GM18870 (cell line): ENCODE data around the gene SAG.

ENCODE experiments used
- ATAC-seq: cut with Tn5 transposase; IDR thresholded peaks from one replicate; pipeline ENCODE4 v1.9.1; 2021; ENCODE audit warnings: moderate library complexity; ENCODE audit not compliant: unreplicated experiment

The SAG gene

DNA sequence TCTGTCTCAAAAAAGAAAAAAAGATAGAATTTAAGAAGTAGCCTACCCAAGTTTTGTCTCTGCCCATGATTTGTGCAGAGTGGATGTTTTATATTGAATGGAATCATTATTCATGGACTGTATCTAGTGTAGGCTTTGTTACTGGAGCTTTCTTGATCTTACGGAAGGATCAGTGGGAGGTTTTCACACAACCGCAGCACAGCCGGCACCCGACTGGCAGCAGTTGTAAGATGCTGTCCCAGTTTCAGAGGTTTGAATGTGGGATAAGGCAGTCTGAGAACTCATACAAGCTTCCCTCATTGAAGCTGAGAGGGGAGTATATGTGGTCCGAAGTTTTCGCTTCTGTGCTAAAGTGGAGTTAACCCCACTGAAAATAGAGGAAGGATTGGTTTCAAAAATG, 19.7 kb upstream of the SAG start:
- no peak for ATAC-seq

DNA sequence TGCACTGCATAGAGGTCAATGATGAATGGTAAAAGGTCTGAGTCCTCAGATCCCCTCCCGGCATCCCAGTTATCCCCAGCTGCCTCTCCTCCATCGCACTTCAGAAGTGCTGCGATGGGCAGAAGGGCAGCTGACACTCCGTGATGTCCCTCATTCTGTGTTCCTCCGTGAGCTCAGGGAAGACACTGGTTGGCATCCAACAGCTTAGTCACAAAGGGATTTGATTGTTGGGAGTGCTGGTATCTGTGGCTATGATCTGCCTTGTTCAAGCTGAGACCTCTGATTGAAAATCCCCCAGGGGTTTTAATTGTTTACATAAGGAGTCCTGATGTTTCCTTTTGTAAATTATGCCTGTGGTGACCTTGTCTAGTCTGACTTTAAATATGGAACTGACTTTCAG, 19.0 kb upstream of the SAG start:
- ATAC-seq, result no peak

DNA sequence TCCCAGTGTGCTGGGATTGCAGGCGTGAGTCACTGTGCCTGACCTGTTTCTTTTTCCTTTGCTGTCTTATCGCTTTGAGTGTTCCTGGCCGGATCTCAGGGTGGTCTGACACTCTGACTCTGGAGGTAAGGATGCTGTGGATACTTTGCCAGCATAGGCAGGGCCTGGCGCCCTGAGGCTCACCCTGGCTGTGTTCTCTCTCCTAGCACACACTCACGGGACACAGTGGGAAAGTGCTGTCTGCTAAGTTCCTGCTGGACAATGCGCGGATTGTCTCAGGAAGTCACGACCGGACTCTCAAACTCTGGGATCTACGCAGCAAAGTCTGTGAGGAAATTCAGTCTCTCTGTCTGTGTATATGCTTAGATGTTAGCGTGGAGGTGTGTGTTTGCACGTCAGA, 18.0 kb upstream of the SAG start:
- ATAC-seq, result no peak

DNA sequence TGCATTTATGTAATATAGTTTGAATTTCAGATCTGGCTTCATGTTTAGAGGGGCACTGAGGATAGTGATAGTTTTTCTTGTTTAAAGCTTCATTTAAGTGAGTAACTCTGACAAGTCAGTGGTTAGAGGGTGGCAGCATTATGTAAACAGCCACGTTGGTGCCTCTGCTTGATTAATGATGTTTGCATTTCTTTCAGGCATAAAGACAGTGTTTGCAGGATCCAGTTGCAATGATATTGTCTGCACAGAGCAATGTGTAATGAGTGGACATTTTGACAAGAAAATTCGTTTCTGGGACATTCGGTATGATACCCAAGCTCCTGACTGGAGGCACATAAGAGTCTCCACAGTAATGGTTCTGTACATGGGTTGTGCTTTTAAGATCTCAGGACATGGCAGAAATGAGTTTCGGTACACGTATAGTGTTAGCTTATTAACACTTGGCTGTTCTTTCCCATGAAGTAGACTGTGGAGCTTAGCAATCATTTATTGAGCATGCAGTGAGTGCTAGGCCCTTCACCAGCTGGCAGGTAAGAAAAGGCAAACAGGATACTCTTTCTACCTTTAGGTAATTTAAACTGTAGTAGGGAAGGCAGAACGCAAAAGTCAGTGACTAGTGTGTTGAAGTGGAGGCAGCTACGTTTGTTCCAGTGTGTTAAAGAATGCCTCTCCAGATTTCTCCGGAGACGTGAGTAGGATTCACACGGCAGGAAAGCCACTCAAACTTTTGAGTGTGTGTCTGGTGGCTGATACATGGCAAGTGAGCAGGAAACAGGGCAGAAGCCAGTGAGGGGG, 17.4 kb upstream of the SAG start:
- ATAC-seq, result no peak

DNA sequence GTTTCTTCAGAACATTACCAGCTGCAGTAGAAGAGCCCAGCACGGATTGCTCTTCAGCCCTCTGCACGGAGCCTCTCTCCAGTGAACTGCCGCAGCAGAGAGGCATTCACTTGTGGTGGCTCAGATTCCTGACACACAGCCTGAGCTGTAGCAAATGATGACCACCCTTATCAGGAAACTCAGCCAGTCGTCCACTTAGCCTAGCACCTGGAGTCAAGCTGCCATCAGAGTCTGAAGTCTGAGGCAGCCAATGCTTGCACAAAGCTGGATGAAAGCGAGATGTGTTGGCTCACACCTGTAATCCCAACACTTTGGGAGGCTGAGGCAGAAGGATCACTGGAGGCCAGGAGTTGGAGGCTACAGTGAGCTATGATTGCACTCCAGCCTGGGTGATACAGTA, 11.7 kb upstream of the SAG start:
- no peak for ATAC-seq

DNA sequence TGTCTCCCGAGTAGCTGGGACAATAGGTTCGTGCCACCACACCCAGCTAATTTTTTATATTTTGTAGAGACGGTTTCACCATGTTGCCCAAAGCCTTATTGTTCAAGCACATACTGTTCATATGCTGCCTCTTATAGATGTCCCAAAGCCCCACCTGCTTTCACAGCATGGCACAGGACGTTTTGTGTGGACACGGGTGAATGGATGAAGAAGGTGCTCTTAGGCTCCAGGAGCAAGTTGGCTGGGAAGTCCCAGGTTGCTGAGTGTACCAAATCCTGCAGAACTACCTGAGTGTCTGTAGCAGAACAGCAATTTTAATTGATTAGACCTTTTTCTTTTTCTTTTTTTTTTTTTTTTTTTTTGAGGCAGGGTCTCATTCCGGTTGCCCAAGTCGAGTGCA, 10.5 kb upstream of the SAG start:
- no peak for ATAC-seq

DNA sequence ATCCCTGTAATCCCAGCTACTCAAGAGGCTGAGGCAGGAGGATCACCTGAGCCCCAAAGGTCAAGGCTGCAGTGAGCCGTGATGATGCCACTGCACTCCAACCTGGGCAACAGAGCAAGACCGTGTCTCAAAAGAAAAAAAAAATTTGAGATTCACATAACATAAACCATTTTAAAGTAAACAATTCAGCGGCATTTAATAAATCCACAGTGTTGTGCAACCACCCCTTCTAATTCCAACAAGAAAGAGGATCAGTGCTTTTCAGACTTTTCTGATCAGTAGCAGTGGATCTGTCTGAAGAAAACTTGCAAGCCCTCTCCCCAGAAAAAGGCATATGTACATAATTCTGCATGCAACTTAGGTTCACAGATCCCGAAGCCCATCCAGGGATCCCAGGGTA, 7.2 kb upstream of the SAG start:
- ATAC-seq, result no peak

DNA sequence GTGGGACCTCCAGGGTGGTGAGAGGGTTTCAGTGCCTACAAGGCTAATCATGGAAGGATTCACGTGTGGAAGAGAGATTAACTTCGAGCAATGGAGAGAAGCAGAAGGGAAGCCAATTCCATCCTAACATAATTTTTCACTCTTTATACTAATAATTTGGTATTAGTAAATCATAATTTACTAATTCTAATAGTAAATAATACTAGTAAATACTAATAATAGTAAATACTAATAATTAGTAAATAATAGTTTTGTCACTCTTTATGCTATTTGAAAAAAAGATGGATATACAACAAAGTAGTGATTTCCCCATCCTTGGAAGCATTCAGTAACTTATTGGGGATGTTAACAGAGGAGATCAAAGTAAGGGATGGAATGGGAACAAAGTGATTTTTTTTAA, 6.4 kb upstream of the SAG start:
- ATAC-seq, result no peak

DNA sequence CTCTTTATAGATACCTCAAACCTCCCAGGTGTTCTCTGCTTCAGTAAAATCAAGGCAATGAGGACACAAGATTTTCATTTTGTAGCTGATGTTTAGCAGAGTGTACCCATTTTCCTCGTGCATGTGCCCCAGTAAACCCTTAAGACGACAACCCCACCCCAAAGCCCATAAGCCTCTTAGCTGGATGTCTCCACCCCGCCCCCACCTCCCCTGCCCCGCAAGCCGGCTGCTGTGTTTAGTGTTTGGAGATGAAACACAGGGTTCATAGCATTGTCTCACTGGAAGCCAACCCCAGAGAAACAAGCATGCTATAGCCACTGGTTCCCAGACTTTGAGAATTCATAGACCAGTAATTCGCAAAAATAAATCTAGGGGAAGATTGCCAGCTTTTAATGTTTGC, 5.8 kb upstream of the SAG start:
- ATAC-seq, result no peak

DNA sequence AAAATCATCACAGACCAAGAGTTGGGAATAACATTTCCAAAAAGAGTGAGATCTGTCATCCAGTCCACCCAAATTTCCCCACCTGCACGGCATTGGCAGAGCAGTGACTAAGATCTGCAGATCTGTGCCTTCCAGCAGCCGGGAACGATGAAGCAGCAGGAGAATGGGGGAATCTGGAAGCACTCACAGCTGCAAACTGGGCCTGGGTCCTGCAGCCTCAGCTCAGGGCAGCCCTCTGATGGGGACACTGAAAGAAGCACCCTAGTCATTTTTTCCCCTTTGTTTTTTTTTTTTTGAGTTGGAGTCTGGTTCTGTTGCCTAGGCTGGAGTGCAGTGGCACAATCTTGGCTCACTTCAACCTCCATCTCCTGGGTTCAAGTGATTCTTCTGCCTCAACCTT, 4.4 kb upstream of the SAG start:
- ATAC-seq, result no peak

DNA sequence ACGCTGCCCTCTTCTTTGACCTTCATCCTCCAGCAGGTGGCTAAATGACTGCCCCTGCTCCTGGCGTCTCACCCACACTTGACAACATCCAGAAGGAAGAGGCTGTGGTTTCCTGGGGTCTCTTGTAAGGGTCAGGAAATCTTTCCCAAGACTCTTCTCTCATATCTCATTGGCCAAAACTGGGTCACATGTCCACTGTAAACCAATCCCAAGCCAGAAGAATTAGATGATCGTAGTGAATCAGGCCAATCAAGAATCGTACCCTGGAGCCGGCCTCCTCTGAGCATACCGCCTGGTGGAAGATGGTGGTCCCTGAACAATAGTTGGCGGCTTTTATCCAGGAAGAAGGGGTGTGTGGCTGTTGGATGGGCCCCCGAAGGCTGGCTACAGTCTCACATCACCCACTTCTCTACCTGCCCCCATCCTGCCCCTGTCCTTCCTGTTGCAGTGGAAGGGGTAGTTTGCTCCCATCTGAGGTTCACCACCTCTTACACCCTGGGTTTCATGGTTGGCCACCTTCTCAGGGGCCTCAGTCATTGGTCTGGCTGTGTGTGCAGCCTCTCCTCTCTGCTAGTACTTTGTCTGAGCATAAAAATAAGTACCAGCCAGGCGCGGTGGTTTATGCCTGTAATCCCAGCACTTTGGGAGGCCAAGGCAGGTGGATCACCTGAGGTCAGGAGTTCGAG, 3.8 kb downstream of the SAG start:
- no peak for ATAC-seq

DNA sequence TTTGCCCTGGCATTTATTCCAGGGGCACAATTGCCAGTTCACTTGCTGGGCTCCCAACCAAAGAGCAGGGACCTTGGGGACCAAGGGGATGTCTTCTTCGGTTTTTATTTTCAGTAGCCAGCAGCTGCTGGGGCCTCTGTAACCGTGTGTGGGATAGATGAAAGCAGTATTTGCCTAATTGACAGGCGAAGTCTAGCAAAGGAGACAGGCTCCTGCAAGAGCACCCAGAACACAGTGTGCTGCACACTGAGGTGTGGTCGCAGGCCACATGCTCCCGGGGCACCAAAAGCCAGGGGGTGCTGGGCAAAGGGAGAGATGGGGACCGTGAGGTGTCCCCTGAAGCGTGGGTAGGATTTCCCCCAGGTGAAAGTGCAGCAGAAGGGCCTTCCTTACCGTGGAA, 5.3 kb downstream of the SAG start:
- no peak for ATAC-seq

DNA sequence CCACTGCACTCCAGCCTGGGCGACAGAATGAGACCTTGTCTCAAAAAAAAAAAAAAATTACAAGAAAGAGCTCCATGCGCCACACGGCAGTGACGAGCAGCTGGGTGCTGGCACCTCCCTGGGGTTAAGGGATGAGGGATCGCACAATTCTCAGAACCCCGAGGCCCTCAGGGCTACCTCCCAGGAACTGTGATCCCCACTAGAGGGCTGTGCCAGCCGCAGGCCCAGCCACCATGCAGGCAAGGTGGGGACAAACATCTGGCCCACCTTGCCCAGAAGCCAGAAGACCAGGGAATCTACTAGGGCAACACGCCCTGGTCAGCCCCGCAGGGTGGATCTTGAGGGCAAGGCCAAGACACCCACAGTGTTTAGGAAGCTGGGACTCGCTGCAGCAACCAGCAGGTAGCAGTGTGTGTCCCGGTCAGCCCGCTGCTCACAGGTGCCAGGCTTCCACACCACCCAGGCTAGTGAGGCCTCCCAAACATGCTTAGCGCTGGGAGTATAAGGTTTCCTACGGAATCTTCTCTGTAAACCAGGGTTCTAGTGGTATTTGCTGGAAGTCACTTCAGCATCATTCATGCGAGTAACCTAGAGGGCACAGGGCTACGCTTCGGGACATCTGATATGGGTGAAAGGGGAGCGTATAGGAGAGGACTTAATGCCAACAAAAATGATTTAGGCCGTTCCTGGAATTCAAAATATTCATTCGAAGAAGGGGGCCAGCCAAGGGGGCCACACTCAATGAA, 6.7 kb downstream of the SAG start:
- ATAC-seq, result no peak

DNA sequence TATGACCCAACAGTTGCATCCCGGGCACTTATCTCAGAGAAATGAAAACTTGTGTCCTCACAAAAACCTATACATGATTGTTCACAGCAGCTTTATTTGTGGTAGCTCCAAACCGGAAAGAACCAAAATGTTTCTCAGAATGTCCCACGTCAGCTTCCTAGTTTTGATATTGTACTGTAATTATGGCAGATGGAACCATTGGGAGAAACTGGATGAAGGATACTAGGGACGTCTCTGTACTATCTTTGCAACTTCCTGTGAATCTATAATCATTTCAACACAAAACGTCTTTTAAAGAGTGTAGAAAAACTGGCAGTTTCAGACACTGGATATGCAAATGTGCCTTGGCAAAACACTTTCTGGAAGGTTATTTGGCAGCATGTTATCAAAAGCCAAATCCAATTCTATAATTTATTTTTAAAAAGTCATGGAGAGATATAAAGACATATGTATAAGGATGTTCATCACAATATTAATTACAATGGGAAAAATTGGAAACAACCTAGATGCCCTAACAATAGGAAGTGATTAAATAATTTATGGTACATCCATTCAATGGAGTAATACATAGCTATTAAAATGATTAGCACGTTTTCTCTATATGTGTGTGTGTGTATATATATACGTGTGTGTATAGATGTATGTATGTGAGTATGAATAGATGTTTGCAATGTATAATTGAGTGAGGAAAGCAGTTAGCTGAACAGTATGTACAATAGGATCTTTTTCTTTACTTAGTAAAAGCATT, 9.8 kb downstream of the SAG start:
- no peak for ATAC-seq

DNA sequence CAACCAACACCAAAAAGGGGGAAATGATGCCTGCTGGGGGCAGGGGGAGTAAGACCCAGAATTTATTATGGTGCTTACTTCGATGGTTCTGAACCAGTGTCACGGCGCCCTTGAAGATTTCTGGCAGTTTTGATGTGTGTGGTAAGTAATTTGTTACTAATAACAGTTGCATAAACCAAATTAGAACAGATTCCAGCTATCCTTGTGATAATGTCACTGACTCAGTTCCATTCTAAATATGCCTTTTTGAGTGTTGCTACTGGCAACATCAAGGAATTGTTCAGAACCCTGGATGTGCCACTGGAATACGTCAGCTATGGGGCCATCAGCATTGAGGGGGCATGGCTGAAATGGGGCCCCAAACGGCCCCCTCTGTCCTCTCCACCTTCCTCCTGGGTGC, 11.6 kb downstream of the SAG start:
- no peak for ATAC-seq

DNA sequence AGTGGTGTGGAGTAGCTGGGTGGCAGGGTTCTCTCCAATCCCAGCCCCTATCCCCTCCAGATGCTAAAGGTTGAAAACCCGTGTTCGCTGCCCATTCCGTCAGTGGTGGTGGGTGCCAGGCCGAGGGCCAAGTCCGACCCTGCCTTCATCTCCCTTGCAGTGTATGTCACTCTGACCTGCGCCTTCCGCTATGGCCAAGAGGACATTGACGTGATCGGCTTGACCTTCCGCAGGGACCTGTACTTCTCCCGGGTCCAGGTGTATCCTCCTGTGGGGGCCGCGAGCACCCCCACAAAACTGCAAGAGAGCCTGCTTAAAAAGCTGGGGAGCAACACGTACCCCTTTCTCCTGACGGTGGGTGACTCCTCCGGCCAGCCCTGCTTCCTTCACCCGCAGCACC, 12.9 kb downstream of the SAG start:
- ATAC-seq, result no peak

DNA sequence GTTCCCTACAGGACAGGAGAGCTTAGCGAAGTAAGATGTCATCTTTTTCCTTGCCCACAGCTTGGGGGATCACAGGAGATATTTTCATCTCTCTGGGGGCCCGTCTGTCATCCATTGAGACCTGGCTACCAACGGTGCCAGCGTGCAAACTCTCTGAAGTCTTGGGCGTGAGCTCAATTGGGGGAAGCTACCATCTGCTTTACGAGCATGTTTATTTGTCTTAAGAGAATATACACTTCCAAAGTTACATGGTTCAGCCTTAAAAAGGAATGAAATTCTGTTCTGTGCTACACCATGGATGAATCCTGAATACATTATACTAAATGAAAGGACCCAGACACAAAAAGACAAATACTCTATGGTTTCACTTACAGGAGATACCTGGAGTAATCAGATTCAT, 13.6 kb downstream of the SAG start:
- ATAC-seq, result no peak

DNA sequence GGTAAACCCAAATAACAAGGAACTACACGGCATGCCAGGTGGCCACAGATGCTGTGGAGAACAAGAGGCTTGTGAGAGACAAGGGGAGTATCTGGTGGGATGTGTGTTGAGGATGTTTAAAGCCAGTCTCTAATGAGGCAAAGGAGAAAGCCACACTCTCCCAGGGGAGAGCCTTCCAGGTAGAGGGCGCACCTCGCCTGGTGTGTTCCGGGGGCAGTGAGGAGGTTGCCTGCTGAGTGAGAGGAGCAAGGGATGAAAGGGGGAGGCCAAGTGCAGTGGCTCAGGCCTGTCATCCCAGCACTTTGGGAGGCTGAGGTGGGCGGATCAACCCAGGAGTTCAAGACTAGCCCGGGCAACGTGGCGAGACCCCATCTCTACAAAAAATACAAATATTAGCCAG, 16.2 kb downstream of the SAG start:
- ATAC-seq, result no peak

DNA sequence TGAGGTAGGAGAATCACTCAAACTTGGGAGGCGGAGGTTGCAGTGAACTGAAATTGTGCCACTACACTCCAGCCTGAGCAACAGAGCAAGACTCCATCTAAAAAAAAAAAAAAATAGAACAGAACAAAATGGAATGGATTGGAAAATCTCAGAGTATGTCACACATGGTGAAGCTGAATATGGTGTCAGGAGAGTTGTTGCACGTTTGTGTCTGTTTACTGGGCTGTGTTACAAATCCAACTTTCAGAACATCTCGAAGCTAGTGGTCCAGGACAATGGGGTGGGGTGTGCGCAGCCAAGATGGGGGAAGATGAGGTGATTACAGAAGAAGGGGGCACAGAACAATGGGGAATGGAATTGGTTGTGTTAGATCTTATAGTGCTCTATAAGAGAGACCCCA, 17.6 kb downstream of the SAG start:
- no peak for ATAC-seq

DNA sequence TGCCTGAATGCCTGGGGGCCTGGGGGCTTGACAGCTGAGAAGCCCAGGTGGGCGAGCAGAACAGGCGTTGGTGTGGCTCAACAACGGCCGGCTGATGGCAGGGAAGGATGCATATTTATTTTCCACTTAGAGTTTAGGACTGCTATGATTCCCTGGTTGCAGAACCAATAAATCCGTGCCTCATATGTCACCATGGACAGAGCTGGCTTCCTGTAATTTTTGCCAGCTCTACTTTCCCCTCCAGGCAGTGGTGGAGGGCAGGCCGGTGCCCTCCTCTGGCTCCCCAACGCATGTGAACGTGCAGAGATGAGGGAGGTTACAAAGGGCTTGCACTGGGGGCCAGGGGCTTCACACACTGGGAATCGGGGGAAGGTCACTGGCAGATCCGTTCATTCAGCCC, 18.2 kb downstream of the SAG start:
- no peak for ATAC-seq

DNA sequence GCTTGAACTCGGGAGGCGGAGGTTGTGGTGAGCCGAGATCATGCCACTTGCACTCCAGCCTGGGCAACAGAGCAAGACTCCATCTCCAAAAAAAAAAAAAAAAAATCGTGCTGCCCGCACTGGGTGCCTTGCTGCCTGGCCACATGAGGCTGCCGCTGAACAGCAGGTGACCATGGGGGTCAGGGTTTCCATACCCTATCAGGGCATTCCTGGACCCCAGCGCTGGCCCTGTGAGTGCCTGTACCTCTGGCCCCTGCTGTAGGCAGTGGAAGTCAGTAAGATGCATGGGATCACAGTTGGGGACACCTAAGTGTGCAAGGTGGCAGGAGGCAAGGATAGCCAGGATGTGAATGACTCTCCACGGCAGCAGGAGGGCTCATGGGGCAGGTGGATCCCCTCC, 18.9 kb downstream of the SAG start:
- no peak for ATAC-seq
